ENCODE results near the gene CFDP1. TPM values are rescaled to one million over a fixed set of nuclear protein-coding genes. Genes with fewer than 3 reads are reported as not detected.

The CFDP1 gene
- total RNA-seq, 1 experiment from 2014 or later, result 44.7 TPM

GRCh38 chr16:75251280-75252048, 181.8 kb downstream of the CFDP1 start, which contains the start of gene BCAR1:
BCAR1 (minus strand) TSS chr16:75251624; CDS start chr16:75251482, 142 bp downstream.
- CTCF ChIA-PET, result interaction anchor here (0.5 to 1.6 kb wide), 7 partner anchors 10 to 291 kb away, joined by 3 to 5 read pairs (median 4); no protein-coding TSS in a partner anchor
- peaks cover 32% of the 10 kb centered on the region for H3K4me1 Mint-ChIP-seq (ENCODE audit: insufficient read depth, unreplicated experiment)
- H3K9me3 Mint-ChIP-seq (ENCODE audit: unreplicated experiment), result no peaks in the 10 kb centered on the region
- H3K4me3 Mint-ChIP-seq (ENCODE audit: unreplicated experiment), result peak within 1 kb of the TSS; percentile 75
- intact Hi-C loops (cut with micrococcal nuclease), result no loop called here
- H3K36me3 Mint-ChIP-seq (ENCODE audit: insufficient read depth, unreplicated experiment), result peaks cover 12% of the 10 kb centered on the region
- no peaks in the 10 kb centered on the region for H3K27me3 Mint-ChIP-seq (ENCODE audit: insufficient read depth, unreplicated experiment)
- no peak for TF ChIP-seq CTCF (IDR thresholded peaks at IDR 0.05; ENCODE audit: unreplicated experiment)
- POLR2A ChIA-PET, result interaction anchor here (1.1 to 4.4 kb wide), 12 partner anchors 15 to 182 kb away, joined by 3 to 106 read pairs (median 8); partner anchors contain the start of gene CFDP1
- no TSS peak for BruUV-seq (replicated peaks)
- DNase-seq (ENCODE audit: unreplicated experiment), result peak; percentile 81
- peak within 1 kb of the TSS; percentile 82 for H3K27ac Mint-ChIP-seq (ENCODE audit: low read depth, unreplicated experiment)

- POLR2A ChIA-PET, result interaction anchor here (0.6 to 4.4 kb wide), 23 partner anchors 14 to 315 kb away, joined by 3 to 106 read pairs (median 5); partner anchors contain the start of gene CFDP1
- no peak for TF ChIP-seq CTCF (IDR thresholded peaks at IDR 0.05; ENCODE audit: unreplicated experiment)
- Mint-ChIP-seq H3K4me3 (ENCODE audit: unreplicated experiment) (peak overlapping the region; percentile 75), H3K4me1 (ENCODE audit: insufficient read depth, unreplicated experiment) (peaks cover 38% of the 10 kb centered on the region), H3K9me3 (ENCODE audit: unreplicated experiment) (no peaks in the 10 kb centered on the region), H3K27me3 (ENCODE audit: insufficient read depth, unreplicated experiment) (no peaks in the 10 kb centered on the region), H3K27ac (ENCODE audit: low read depth, unreplicated experiment) (peak overlapping the region; percentile 82), H3K36me3 (ENCODE audit: insufficient read depth, unreplicated experiment) (peaks cover 12% of the 10 kb centered on the region)
- CTCF ChIA-PET, result interaction anchor here (0.6 to 2.1 kb wide), 7 partner anchors 12 to 290 kb away, joined by 3 to 26 read pairs (median 5); no protein-coding TSS in a partner anchor
- intact Hi-C loops (cut with micrococcal nuclease), result loop anchor here (1.0 kb wide), 1 partner anchor 54 kb away; no protein-coding TSS in a partner anchor
- no TSS peak for BruUV-seq (replicated peaks)
- no peak for DNase-seq (ENCODE audit: unreplicated experiment)
Measured at GRCh38 chr16:75250809-75251279, 182.5 kb downstream of the CFDP1 start.

GRCh38 chr16:75250089-75250808, 183.1 kb downstream of the CFDP1 start:
- H3K4me3 Mint-ChIP-seq (ENCODE audit: unreplicated experiment), result peak overlapping the region; percentile 75
- intact Hi-C loops (cut with micrococcal nuclease), result loop anchor here (1.0 kb wide), 1 partner anchor 55 kb away; no protein-coding TSS in a partner anchor
- peak overlapping the region; percentile 82 for H3K27ac Mint-ChIP-seq (ENCODE audit: low read depth, unreplicated experiment)
- POLR2A ChIA-PET, result interaction anchor here (0.6 to 4.4 kb wide), 29 partner anchors 10 to 315 kb away, joined by 3 to 106 read pairs (median 4); partner anchors contain the start of gene CFDP1
- BruUV-seq (replicated peaks), result no TSS peak
- H3K27me3 Mint-ChIP-seq (ENCODE audit: insufficient read depth, unreplicated experiment), result no peaks in the 10 kb centered on the region
- no peak for DNase-seq (ENCODE audit: unreplicated experiment)
- H3K4me1 Mint-ChIP-seq (ENCODE audit: insufficient read depth, unreplicated experiment), result peaks cover 42% of the 10 kb centered on the region
- CTCF ChIA-PET, result interaction anchor here (0.6 to 2.1 kb wide), 11 partner anchors 12 to 504 kb away, joined by 3 to 26 read pairs (median 3); no protein-coding TSS in a partner anchor
- TF ChIP-seq CTCF (IDR thresholded peaks at IDR 0.05; ENCODE audit: unreplicated experiment), result no peak
- peaks cover 12% of the 10 kb centered on the region for H3K36me3 Mint-ChIP-seq (ENCODE audit: insufficient read depth, unreplicated experiment)
- no peaks in the 10 kb centered on the region for H3K9me3 Mint-ChIP-seq (ENCODE audit: unreplicated experiment)

Data from MCF 10A (cell line).